Left ventricle myocardium superior (tissue), 1 donor: ENCODE data around the gene POLR3A. TPM values are rescaled to one million over a fixed set of nuclear protein-coding genes. Genes with fewer than 3 reads are reported as not detected.

Experiments
- ATAC-seq: fragments of 200-7000 bp; cut with Tn5 transposase; one replicate; pipeline ENCODE4 v1.9.1; 2020; ENCODE audit warnings: mild to moderate bottlenecking, moderate library complexity
- DNase-seq: peaks from one replicate; pipeline ENCODE4 v3.0.0-alpha.2; 2020
- intact Hi-C: fragments of 100-400 bp; cut with micrococcal nuclease; formaldehyde crosslinking; loops from one replicate; pipeline ENCODE4 v1.11.0; 2022
- total RNA-seq: library from RNA; stranded (reverse); fragmentation: NEBNext Ultra II Directional; extraction: Animal tissue kit (Norgen Biotek cat#: 25700); gene quantifications from one replicate; pipeline ENCODE4 v1.2.1, GENCODE V29; 2021
- donor health status: DM: no; HTN: yes; CAD: no; lungs with severe emphysema.

The POLR3A gene
- total RNA-seq, 1 donor from 2014 or later = 9.7 TPM

DNA sequence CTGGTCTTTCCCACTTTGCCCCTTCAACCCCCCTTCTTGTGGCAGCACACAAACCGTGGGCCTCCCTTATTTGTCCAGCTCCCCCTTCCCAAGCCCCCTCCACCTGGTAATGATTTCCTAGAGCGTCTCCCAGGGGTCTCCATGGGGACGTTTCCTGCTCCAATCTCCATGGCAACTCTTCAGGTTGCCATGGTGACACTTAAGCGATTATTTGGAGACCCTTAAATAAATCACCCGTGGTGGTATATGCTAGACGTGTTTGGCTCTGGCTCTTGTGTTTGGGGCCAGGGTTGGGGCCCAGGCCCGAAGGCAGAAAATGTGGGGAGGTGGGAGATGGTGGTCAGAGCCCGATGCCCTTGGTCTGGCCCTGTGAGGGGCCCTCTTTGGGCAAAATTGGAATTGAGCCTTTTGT is 61.7 kb downstream of the POLR3A start:
- no peak for ATAC-seq
- DNase-seq = no peak
- intact Hi-C loops = no loop called here

DNA sequence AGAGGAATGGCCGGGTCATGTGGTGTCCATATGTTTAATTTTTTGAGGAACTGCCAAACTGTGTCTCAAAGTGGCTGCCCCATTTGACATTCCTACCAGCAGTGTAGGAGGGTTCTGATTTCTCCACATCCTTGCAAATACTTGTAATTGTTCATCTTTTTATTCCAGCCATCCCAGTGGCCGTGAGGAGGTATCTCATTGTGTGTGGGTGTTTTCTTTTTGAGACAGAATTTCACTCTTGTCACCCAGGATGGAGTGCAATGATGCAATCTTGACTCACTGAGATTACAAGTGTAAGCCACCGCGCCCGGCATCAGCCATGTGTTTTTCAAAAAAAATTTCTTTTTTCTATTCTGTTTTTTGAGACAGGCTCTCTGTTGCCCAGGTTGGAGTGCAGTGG is 64.0 kb downstream of the POLR3A start:
- intact Hi-C loops = no loop called here
- no peak for DNase-seq
- no peak for ATAC-seq

DNA sequence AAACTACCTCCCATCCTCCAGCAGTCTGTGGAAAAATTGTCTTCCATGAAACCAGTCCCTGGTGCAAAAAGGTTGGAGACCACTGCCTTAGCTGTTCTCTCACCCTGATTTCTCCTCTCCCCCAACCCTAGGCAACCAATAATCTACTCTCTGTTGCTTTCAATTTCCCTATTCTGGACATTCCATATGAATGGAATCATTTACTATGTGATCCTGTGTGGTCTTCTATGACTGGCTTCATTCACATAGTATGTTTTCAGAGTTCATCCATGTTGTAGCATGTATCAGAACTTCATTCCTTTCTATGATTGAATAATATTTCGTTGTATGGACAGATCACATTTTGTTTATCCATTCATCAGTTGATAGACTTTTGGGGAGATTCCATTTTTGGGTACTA is 64.5 kb downstream of the POLR3A start:
- DNase-seq (no peak), ATAC-seq (no peak)
- intact Hi-C loops = no loop called here

DNA sequence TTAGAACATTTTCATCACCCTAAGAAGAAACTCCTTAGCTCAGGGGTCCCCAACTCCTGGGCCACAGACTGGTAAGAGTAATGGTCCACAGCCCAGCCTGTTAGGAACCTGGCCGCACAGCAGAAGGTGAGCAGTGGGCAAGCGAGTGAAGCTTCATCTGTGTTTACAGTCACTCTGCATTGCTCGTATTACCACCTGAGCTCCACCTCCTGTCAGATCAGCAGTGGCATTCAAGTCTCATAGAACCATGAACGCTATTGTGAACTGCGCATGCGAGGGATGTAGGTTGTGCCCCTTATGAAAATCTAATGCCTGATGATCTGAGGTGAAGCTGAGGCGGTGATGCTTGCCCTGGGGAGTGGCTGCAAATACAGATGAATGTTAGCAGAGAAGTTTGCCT is 65.4 kb downstream of the POLR3A start:
- no peak for DNase-seq
- ATAC-seq = no peak
- intact Hi-C loops = no loop called here

DNA sequence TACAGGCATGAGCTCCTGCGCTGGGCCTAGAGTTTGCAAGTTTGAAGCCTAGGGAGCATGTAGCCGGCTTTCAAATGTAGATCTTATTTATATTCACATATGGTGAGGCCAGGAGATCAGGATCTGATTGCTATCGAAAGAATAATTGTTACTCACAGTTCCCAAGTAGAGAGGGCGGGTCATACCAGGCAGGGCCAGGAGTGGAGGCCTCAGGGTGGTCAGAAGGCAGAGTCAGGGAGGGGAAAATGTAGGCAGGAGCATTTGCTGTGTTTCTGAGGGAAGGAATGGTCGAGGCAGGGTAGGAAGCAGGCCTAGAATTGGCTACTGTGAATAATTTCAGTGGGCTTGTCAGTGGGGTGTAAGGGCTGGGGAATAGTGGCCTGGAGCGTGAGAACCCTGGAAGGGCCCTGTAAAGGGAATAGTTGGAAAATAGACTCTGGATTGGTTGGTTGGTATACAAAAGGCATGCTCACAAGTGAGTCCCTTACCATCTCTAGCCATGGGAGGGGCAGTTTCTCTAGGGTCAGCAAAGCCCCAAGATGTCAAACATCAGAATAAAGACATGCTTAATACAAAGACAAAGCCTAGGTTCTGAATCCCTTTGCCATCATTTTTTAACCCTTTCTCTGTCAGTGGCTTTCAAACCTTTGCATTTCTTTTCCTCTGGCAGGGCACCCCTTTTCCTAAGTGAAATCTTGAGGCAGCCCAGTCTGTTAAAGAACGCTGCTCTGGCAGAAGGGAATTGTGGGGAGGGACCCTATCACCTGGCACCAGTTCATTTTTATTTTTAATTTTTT is 66.8 kb downstream of the POLR3A start:
- DNase-seq = no peak

DNA sequence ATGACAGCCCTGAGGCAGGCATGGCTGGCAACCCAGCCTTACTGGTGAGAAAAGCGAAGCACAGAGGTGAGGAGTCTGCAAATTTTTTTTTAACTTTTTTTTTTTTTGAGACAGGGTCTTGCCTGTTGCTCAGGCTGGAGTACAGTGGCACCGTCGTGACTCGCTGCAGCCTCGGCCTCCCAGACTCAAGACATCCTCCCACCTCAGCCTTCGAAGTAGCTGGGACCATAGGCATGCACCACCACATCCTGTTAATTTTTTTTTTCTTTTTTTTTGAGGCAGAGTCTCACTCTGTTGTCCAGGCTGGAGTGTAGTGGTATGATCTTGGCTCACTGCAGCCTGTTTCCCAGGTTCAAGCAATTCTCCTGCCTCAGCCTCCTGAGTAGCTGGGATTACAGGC is 67.6 kb downstream of the POLR3A start:
- DNase-seq (no peak), ATAC-seq (no peak)
- intact Hi-C loops = no loop called here

More for the DNA sequence above, 66.8 kb downstream of the POLR3A start:
- intact Hi-C loops = no loop called here
- no peak for ATAC-seq

DNA sequence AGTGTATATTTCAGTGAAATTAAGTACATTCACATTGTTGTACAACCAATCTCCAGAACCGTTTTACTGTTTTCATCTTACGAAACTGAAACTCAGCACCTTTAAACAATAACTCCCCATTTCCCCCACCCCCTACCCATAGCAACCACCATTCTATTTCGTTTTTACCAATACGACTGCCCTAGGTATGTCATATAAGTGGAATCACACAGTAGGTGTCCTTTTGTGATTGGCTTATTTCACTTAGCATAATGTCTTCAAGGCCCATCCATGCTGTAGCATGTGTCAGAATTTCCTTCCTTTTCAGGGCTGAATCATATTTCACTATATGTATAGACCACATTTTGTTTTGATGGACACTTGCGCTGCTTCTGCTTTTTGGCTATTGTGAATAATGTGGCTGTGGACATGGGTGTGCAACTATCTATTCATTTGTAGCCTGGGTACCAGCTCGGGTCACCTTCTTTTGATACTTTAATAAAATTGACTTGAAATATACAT is 68.4 kb downstream of the POLR3A start:
- ATAC-seq (no peak), DNase-seq (no peak)
- intact Hi-C loops = no loop called here

DNA sequence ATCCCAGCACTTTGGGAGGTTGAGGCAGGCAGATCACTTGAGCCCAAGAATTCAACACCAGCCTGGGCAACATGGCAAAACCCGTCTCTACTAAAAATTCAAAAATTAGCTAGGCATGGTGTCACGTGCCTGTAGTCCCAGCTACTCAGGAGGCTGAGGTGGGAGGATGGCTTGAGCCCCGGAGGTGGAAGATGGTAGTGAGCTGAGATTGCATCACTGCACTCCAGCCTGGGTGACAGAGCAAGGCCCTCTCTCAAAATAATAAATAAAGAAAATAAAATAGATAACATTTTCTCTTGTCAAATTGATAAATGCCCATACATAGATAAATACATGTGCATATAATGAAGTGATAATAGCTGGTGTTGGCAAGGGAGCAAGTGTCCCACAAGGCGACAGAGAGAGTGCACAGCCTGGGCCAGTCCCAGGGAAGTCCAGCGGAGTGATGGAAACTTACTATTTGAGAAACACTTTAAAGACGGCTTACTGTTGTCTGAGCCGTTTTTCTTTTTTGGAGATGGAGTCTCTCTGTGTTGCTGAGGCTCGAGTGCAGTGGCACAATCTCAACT is 69.3 kb downstream of the POLR3A start:
- intact Hi-C loops = no loop called here
- DNase-seq (no peak), ATAC-seq (no peak)

DNA sequence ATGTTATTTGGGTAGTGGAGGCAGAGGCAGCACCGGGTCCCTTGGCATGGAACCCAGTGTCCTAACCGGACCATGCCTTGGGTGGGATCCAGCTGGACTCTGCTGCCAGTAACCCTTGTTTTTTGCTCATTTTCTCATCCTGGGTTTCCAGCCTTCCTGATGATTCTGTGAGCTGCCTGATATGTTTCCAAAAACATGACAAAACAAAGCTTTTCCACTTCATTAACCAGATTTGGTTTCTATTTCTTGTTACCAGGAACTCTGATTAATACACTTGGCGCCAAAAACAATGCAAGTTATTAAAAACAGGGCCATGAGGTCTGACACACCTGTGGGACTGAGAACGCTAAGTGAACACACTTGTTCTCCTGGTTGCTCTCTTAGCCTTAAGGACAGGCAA is 69.9 kb downstream of the POLR3A start:
- ATAC-seq = no peak
- intact Hi-C loops = no loop called here
- DNase-seq = no peak

DNA sequence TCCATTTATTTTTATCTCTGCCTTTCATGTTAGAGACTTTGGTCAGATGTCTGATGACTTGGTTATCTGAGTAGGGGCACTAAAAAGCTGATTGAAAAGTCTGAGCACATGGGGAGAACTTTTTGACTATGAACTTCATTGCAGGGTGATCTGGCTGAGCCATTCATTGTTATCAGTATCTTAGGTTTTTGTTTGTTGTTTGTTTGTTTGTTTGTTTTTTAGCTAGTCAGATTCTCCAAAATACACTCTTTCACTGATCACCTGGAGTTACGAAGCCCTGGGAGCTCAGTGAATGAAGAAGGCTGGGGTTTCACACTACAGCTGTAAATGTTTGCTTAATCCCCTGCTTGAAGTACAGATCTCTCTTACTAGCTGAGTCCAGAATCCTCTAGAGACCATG is 74.2 kb downstream of the POLR3A start:
- ATAC-seq (no peak), DNase-seq (no peak)
- intact Hi-C loops = no loop called here

DNA sequence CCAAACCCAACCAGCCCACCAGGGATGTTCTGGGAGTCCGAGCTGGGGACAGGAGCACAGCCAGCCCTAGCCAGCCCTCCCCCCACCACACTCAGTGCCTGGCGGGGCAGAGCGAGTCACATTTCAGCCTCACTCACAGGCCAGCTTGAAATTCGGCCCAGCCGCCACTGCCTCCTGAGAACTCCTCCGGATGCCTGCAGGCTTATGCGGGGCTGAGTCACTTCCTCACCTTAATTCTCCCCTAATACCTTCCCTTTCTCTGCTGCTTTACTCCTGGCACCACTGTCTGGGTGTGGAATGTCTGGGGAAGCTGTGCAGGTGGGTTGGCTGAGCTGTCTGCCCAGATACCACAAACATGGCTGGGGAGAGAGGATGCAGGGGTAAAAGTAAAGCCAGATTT is 80.1 kb downstream of the POLR3A start:
- intact Hi-C loops = no loop called here
- DNase-seq (no peak), ATAC-seq (no peak)

DNA sequence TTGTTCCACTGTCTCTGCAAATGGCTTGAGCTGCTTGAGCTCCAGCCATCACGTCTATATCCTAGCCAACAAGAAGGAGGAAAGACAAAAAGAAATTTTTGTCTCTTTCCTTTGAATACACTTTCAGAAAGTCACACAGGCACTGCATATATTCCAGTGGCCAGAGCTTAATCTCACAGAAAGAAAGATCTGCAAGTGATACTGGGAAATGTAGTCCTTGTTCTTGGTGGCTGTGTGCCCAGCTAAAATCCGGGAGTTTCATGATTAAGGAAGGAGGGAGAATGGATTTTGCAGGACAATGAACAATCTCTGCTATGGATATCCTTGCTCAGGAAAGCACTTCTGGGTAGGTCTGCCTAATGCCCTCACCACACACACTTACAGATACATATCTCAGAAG is 83.2 kb downstream of the POLR3A start:
- ATAC-seq (no peak), DNase-seq (no peak)
- intact Hi-C loops = no loop called here

DNA sequence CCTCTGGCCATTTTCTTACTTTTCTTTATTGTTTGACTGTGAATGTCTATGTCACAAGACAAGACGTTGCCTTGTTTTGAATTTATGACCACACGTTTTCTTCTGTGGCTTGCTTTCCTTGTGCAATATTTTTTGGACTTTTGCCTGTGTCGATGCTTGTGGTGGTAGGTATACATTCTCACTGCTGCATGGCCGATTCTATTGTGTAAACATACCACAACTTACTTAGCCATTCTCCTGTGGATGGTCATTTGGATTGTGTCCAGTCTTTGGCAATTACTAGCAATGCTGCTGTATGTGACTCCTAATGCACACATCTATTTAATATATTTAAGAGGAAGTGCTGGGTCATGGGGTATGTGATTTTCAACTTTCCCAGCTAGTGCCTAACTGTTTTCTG is 84.8 kb downstream of the POLR3A start:
- ATAC-seq = no peak
- intact Hi-C loops = no loop called here
- no peak for DNase-seq

DNA sequence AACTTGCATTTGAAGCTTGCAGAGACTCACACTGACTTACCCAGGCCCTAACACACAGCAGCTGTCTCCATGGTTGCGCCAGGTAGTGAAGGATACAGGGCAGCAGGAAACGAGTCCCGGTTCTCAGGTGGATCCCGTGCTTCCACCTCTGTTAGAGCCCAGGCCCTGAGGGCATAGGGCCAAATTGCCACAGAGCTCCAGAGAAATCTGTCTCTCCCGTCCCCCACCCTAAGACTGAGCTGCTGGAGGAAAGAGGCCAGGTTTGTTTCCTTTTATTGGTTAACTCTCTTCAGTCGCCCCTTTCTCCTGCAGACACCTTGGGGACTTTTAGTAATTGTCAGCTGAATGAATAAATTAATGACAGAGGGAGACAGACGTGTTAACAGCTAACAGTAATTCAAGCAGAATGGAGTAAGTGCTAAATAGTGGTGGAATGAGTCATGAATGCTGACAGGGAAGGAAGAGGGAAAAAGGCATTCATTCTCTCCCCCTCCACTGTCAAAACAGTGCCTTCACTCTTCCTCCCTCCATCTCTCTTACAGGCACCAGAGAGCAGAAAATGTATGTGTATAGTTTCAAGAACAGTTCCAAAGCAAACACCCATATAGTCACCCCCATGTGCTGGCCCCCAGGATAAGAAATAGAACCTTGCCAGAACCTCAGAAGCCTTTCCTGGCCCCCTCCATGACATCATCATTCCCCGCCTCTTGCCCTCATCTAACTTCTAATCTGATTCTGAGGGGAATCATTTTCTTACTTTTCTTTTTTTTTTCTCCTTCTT is 86.0 kb downstream of the POLR3A start:
- DNase-seq = peak; percentile 38
- intact Hi-C loops = no loop called here
- ATAC-seq = peak; percentile 70

DNA sequence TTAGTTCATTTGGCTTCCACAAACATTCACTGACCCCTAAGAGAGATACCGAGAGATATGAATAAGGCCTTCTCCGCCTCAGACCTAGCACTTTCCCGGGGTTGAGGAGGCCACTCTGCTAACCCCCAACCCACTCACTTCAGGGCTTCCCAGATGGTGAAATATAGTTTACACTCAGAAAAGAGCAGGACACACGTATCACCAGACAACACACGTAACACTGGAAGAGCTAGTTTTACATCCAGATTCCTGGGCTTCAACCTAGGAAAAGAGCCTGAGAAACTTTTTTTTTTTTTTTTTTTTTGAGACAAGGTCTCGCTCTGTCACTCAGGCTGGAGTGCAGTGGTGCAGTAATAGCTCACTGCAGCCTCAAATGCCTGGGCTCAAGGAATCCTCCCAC is 87.5 kb downstream of the POLR3A start:
- ATAC-seq (no peak), DNase-seq (no peak)
- intact Hi-C loops = no loop called here

DNA sequence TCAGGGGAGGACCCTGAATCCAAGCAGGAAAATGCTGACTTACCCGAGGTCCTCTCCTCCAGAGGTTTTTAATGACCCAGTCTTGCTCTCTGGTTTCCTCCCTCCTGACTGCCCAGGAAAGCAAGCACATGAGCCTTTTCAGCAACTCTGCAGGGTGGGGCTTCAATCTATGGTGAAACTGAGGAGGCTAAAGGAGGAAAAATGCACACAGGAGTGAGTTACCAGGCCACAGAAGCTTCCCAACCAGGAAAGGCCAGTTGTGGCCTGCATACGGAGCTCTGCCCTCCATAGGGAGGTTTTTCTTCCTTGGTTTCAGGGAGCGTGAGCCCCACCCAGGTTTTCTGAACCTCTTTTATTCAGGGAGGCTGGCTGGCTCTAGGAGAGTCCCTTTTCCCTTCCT is 88.7 kb downstream of the POLR3A start:
- ATAC-seq = no peak
- intact Hi-C loops = no loop called here
- DNase-seq = no peak

DNA sequence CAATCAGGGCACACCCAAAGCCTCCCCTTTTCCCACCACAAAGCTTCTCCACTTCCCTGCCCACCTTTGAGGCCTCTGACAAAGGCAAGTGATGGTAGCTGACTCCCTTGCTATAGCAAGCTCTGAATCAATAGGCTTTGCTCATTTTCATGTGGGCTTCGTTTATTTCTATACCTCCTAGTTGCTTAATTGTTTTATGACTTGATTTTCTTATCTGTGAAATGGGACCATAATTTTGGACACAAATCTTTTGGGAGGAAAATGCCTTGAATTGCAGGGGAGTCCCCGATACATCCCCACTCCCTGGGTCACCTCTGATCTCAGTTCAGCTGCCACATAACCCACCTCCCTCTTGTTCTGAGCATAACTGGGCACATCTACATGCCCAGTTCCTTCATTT is 89.1 kb downstream of the POLR3A start:
- ATAC-seq (no peak), DNase-seq (no peak)
- intact Hi-C loops = no loop called here

DNA sequence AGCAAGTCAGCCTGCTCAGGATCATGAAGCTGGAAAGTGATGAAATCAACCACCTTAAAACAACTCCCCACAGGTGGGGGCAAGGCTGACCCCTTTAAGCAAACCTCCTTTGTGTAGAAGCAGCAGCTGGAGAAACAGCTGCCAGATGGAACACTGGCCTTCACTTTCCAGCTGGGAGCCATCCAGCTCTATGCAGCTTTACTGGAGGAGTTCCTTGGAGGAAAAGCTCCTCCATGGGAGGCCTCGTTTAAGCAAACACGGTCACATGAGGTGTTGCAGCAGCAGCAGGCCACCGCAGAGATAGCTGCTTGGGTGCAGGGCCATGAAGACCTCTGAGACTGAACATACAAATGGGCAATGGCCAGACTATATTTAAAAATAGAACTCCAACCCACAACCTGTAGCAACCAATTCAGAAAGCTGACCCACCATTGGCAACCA is 89.7 kb downstream of the POLR3A start:
- intact Hi-C loops = no loop called here
- DNase-seq = peak; percentile 39
- peak; percentile 80 for ATAC-seq

DNA sequence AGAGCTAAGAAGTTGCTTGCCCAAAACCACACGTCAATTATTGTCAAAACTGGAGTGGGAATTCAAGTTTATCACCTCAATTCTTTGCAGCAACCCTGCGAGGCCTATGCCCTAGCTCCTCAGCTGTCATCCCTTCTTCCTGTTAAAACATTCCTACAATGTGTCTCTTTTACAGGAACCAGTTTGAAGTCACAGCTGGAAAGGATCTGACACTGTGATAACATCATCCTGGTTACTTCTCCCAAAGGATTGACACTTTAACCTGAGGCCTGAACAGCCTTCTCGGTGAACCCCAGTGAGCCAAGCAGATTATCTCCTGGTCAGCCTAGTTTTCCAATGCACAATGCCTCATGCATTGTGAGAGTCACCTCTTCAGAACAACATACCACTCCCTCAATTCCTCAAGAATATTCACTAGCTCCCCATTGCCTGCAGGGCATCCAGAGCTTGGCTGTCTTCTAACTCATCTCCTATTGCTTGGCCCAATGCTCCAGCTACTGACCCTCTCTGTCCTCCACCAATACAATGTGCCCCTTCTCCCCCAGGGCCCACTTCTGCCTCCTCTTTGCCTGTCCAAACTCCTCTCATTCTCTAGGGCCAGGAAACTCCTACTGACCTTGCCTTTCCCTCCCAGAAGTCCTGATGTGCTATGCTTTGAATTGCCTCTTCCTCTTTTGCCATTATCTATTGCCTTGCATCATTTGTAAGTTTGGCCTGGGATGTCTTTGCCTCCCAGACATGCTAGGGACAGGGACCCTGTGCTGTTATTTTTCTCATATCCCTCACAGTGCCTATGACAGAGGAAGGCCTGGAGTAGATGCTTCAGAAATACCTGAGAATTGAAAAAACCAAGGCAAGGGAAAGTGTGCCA is 92.4 kb downstream of the POLR3A start:
- ATAC-seq = no peak
- intact Hi-C loops = no loop called here
- no peak for DNase-seq
